H9 (cell line): ENCODE data around the gene VAMP3. TPM values are rescaled to one million over a fixed set of nuclear protein-coding genes. Genes with fewer than 3 reads are reported as not detected.

ENCODE experiments used
- DNase-seq: peaks from one replicate; pipeline ENCODE4 v3.0.0-alpha.2; 2017
- H2AFZ ChIP-seq: one replicate; pipeline ENCODE4 v1.6.1; 2013; ENCODE audit warnings: mild to moderate bottlenecking, low read length, control low read depth, moderate library complexity
- H2AK5ac ChIP-seq: 2 replicates; pipeline ENCODE4 v1.6.1; 2013; ENCODE audit warnings: low read length, control low read depth, mixed read lengths; ENCODE audit not compliant: insufficient read length
- H2BK120ac ChIP-seq: one replicate; pipeline ENCODE4 v1.6.1; 2013; ENCODE audit warnings: low read depth, mild to moderate bottlenecking, low read length, control low read depth, inconsistent platforms; ENCODE audit not compliant: poor library complexity, severe bottlenecking
- H2BK12ac ChIP-seq: 2 replicates; pipeline ENCODE4 v1.6.1; 2013; ENCODE audit warnings: low read length, control low read depth, mixed read lengths, low read depth; ENCODE audit not compliant: insufficient read length
- H2BK15ac ChIP-seq: 2 replicates; pipeline ENCODE4 v1.6.1; 2013; ENCODE audit warnings: low read depth, low read length, control low read depth
- H2BK20ac ChIP-seq: one replicate; pipeline ENCODE4 v1.6.1; 2013; ENCODE audit warnings: low read depth, mild to moderate bottlenecking, low read length, control low read depth, inconsistent platforms; ENCODE audit not compliant: poor library complexity, severe bottlenecking
- H2BK5ac ChIP-seq: 2 replicates; pipeline ENCODE4 v1.6.1; 2013; ENCODE audit warnings: low read length, control low read depth, mixed read lengths; ENCODE audit not compliant: insufficient read length
- H3K14ac ChIP-seq: 2 replicates; pipeline ENCODE4 v1.6.1; 2013; ENCODE audit warnings: low read length, control low read depth; ENCODE audit not compliant: insufficient read depth
- H3K18ac ChIP-seq: 2 replicates; pipeline ENCODE4 v1.6.1; 2013; ENCODE audit warnings: low read depth, mild to moderate bottlenecking, mixed read lengths, low read length, control low read depth; ENCODE audit not compliant: insufficient read length
- H3K23ac ChIP-seq: 2 replicates; pipeline ENCODE4 v1.6.1; 2013; ENCODE audit warnings: low read length, control low read depth, mixed read lengths, low read depth; ENCODE audit not compliant: insufficient read length
- H3K23me2 ChIP-seq: 2 replicates; pipeline ENCODE4 v1.6.1; 2013; ENCODE audit warnings: low read depth, mild to moderate bottlenecking, mixed read lengths, low read length, control low read depth; ENCODE audit not compliant: insufficient read length, poor library complexity, severe bottlenecking
- H3K27ac ChIP-seq: 2 replicates; pipeline ENCODE4 v1.5.1; 2013; ENCODE audit warnings: low read length, control low read depth, mixed read lengths, low read depth; ENCODE audit not compliant: insufficient read length
- H3K27me3 ChIP-seq: 2 replicates; pipeline ENCODE4 v1.6.1; 2013; ENCODE audit warnings: low read length, control low read depth, inconsistent platforms; ENCODE audit not compliant: insufficient read depth
- H3K4ac ChIP-seq: 2 replicates; pipeline ENCODE4 v1.6.1; 2013; ENCODE audit warnings: low read depth, mild to moderate bottlenecking, control low read depth, inconsistent platforms, low read length, moderate library complexity
- H3K4me1 ChIP-seq: 2 replicates; pipeline ENCODE4 v1.6.1; 2013; ENCODE audit warnings: low read length, control low read depth, inconsistent platforms; ENCODE audit not compliant: insufficient read depth
- H3K4me2 ChIP-seq: 2 replicates; pipeline ENCODE4 v1.6.1; 2013; ENCODE audit warnings: low read length, control low read depth, mixed read lengths; ENCODE audit not compliant: insufficient read length, insufficient read depth
- H3K56ac ChIP-seq: 2 replicates; pipeline ENCODE4 v1.6.1; 2013; ENCODE audit warnings: low read depth, mild to moderate bottlenecking, mixed read lengths, low read length, control low read depth; ENCODE audit not compliant: insufficient read length
- H3K79me1 ChIP-seq: 2 replicates; pipeline ENCODE4 v1.6.1; 2013; ENCODE audit warnings: low read depth, mild to moderate bottlenecking, moderate library complexity, low read length, control low read depth, inconsistent platforms; ENCODE audit not compliant: insufficient read depth, poor library complexity, severe bottlenecking
- H3K79me2 ChIP-seq: 2 replicates; pipeline ENCODE4 v1.6.1; 2013; ENCODE audit warnings: low read length, control low read depth, inconsistent platforms; ENCODE audit not compliant: insufficient read depth
- H3K9ac ChIP-seq: 2 replicates; pipeline ENCODE4 v1.6.1; 2013; ENCODE audit warnings: low read length, control low read depth, mixed read lengths; ENCODE audit not compliant: insufficient read length; ENCODE audit errors: extremely low read depth
- H3K9me3 ChIP-seq: one replicate; pipeline ENCODE4 v1.6.1; 2013; ENCODE audit warnings: low read depth, low read length, inconsistent platforms; ENCODE audit not compliant: control insufficient read depth
- H3T11ph ChIP-seq: one replicate; pipeline ENCODE4 v1.6.1; 2013; ENCODE audit warnings: mild to moderate bottlenecking, low read length, control low read depth, inconsistent platforms
- H4K20me1 ChIP-seq: one replicate; pipeline ENCODE4 v1.6.1; 2013; ENCODE audit not compliant: control insufficient read depth, insufficient read length, insufficient read depth
- H4K5ac ChIP-seq: 2 replicates; pipeline ENCODE4 v1.6.1; 2013; ENCODE audit warnings: low read depth, mild to moderate bottlenecking, mixed read lengths, low read length, control low read depth; ENCODE audit not compliant: insufficient read length
- H4K8ac ChIP-seq: replicated peaks from 2 replicates; pipeline ENCODE4 v1.6.1; 2013; ENCODE audit warnings: low read length, control low read depth, mixed read lengths, low read depth; ENCODE audit not compliant: insufficient read length
- H4K91ac ChIP-seq: 2 replicates; pipeline ENCODE4 v1.6.1; 2013; ENCODE audit warnings: low read depth, mild to moderate bottlenecking, moderate library complexity, mixed read lengths, low read length, control low read depth; ENCODE audit not compliant: insufficient read length
- H3K27ac Mint-ChIP-seq, 3 experiments: 2 replicates in 2 of 3; 3 replicates in 1 of 3; pipeline ENCODE4 v1.8.0; 2020 to 2021; ENCODE audit warnings: mixed read lengths in 3 of 3, mild to moderate bottlenecking in 1 of 3, moderate library complexity in 1 of 3
- H3K27me3 Mint-ChIP-seq: 2 replicates; pipeline ENCODE4 v1.8.0; 2021; ENCODE audit warnings: low read depth, mild to moderate bottlenecking, moderate library complexity, mixed read lengths
- H3K36me3 Mint-ChIP-seq, 3 experiments: 2 replicates in 2 of 3; 3 replicates in 1 of 3; pipeline ENCODE4 v1.8.0; 2020 to 2021; ENCODE audit warnings: low read depth in 3 of 3, mixed read lengths in 3 of 3; ENCODE audit not compliant: insufficient read depth in 1 of 3
- H3K4me1 Mint-ChIP-seq, 2 experiments: 2 replicates each; pipeline ENCODE4 v1.8.0; 2020; ENCODE audit warnings: mixed read lengths in 2 of 2
- H3K4me3 Mint-ChIP-seq, 2 experiments: 2 replicates in 1 of 2; 3 replicates in 1 of 2; pipeline ENCODE4 v1.8.0; 2020 to 2021; ENCODE audit warnings: mild to moderate bottlenecking in 2 of 2, mixed read lengths in 2 of 2, moderate library complexity in 1 of 2
- H3K9me3 Mint-ChIP-seq, 2 experiments: 2 replicates in 1 of 2; 3 replicates in 1 of 2; pipeline ENCODE4 v1.8.0; 2020; ENCODE audit warnings: mild to moderate bottlenecking in 2 of 2, mixed read lengths in 2 of 2, moderate library complexity in 1 of 2
- whole genome bisulfite sequencing: extraction: QIAGEN DNeasy Blood & Tissue Kit; methylation state at CpG from one replicate; pipeline ENCODE4 v1.1.7; 2013; ENCODE audit warnings: missing lambda C conversion rate, low lambda C conversion rate, mixed read lengths; ENCODE audit not compliant: insufficient read length; ENCODE audit errors: extremely low coverage; 5-methylcytosine and 5-hydroxymethylcytosine counted together
- total RNA-seq: library from RNA; stranded (reverse); gene quantifications from 2 replicates; pipeline ENCODE4 v1.2.1, GENCODE V29; 2021
- TF ChIP-seq, protein P1 (sequence below): fragments of 200-600 bp; sonication (generic); conservative IDR thresholded peaks from 3 replicates; pipeline ENCODE4 v1.8.0; 2021; ENCODE audit warnings: antibody characterized with exemption, mild to moderate bottlenecking

Gene VAMP3
- total RNA-seq, 1 experiment from 2014 or later: 42.9 TPM

DNA sequence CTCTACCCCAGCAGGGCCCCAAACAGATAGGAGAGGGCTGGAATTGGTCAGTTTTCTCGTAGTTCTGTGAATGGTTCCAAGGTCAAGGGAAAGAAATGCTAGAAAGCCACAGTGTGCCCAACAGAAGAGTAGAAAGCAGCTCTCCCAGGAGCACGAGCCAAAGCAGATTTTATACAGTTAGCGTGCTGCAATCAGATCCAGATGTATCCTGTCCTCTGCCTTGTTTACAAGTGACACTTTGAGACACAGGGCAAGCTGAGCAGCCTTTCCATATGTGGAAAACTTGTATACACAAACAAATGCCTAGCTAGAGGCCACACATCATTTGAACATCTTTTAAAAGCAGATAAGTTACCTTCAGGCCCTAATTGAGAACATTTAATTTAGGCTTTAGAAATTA is 6.5 kb downstream of the VAMP3 start:
- TF ChIP-seq, protein P1, sequence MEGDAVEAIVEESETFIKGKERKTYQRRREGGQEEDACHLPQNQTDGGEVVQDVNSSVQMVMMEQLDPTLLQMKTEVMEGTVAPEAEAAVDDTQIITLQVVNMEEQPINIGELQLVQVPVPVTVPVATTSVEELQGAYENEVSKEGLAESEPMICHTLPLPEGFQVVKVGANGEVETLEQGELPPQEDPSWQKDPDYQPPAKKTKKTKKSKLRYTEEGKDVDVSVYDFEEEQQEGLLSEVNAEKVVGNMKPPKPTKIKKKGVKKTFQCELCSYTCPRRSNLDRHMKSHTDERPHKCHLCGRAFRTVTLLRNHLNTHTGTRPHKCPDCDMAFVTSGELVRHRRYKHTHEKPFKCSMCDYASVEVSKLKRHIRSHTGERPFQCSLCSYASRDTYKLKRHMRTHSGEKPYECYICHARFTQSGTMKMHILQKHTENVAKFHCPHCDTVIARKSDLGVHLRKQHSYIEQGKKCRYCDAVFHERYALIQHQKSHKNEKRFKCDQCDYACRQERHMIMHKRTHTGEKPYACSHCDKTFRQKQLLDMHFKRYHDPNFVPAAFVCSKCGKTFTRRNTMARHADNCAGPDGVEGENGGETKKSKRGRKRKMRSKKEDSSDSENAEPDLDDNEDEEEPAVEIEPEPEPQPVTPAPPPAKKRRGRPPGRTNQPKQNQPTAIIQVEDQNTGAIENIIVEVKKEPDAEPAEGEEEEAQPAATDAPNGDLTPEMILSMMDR: no peak
- H3K27me3 Mint-ChIP-seq: no peaks in the 10 kb centered on the region
- H3K4me1 Mint-ChIP-seq: peaks cover 0 to 3% of the 10 kb centered on the region in 2 experiments; a peak in 3 of 4 replicates
- no CpG with 5 or more reads among the region's 3 CpGs for WGBS
- Histone ChIP-seq H3K9me3 (no peaks in the 10 kb centered on the region), H3K4me2 (no peak overlapping the region), H2BK15ac (no peak overlapping the region), H2AK5ac (no peak overlapping the region), H2BK120ac (no peak overlapping the region), H3K27me3 (no peaks in the 10 kb centered on the region), H3K79me1 (no peaks in the 10 kb centered on the region), H2BK5ac (no peak overlapping the region), H3K14ac (no peak overlapping the region), H4K5ac (no peak overlapping the region), H2BK20ac (no peak overlapping the region), H3T11ph (no peak overlapping the region), H3K4ac (no peak overlapping the region), H3K18ac (no peak overlapping the region), H3K9ac (no peak overlapping the region), H4K8ac (no peak overlapping the region), H3K79me2 (no peaks in the 10 kb centered on the region), H4K20me1 (no peaks in the 10 kb centered on the region), H4K91ac (no peak overlapping the region), H3K4me1 (no peaks in the 10 kb centered on the region), H3K27ac (no peak overlapping the region), H3K23me2 (no peaks in the 10 kb centered on the region), H2BK12ac (no peak overlapping the region), H3K56ac (no peak overlapping the region), H3K23ac (no peak overlapping the region), H2AFZ (no peak overlapping the region)
- no peaks in the 10 kb centered on the region for H3K9me3 Mint-ChIP-seq
- H3K27ac Mint-ChIP-seq: no peak overlapping the region
- peaks cover 33 to 68% (median 61%) of the 10 kb centered on the region in 3 experiments for H3K36me3 Mint-ChIP-seq
- DNase-seq: no peak
- no peak overlapping the region for H3K4me3 Mint-ChIP-seq
